ENCODE data around the gene EPB41L5.

DNA sequence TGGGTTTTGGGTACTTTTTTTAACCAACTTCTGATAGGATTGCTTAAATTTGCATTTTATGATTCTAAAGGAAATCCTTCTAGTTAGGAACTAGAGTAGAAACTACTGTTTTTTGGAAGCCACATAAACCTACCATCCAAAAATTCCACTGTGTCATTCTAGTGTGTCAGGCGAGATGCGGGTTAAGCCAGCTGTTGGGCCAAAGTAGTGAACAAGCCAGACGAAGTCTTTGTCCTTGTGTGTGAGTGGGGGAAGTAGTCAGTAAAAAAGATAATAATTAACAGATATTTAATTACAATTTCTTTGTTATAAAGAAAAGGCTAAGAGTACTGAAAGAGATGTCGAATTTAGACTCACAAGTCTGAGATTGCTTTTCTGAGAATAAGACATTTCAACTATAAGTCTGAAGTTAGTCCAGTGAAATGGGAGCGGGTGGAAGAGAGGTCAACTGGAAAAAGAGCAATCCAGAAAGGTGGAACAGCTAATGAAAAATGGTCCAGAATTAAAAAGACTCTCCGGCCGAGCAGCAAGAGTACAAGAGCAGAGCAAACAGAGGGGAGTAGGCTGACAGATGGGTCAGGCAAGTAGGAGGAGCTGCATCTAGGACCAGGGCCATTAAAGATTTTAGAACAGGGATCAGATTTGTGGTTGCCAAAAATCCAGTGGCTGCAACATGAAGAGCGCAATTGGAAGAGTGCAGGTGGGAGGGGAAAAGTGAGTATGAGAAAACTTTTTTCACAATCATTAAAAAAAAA, 1.5 kb downstream of the EPB41L5 start:
- TF ChIP-seq, protein P1, sequence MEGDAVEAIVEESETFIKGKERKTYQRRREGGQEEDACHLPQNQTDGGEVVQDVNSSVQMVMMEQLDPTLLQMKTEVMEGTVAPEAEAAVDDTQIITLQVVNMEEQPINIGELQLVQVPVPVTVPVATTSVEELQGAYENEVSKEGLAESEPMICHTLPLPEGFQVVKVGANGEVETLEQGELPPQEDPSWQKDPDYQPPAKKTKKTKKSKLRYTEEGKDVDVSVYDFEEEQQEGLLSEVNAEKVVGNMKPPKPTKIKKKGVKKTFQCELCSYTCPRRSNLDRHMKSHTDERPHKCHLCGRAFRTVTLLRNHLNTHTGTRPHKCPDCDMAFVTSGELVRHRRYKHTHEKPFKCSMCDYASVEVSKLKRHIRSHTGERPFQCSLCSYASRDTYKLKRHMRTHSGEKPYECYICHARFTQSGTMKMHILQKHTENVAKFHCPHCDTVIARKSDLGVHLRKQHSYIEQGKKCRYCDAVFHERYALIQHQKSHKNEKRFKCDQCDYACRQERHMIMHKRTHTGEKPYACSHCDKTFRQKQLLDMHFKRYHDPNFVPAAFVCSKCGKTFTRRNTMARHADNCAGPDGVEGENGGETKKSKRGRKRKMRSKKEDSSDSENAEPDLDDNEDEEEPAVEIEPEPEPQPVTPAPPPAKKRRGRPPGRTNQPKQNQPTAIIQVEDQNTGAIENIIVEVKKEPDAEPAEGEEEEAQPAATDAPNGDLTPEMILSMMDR (IDR thresholded peaks at IDR 0.05), result no peak
- TF ChIP-seq ZFX (IDR thresholded peaks at IDR 0.05; ENCODE audit: borderline replicate concordance), result no peak

All from 22Rv1 (cell line).